Body of pancreas (tissue), 4 donors: ENCODE measurements around the gene HADHB.

ENCODE experiments used
- CTCF ChIP-seq, 7 experiments: fragments of 450-650 bp in 4 of 7; fragments of 200-600 bp in 3 of 7; sonication (generic) in 3 of 7; IDR thresholded peaks; one replicate each; pipeline ENCODE4 v1.5.1; 2016 to 2019; ENCODE audit warnings: antibody characterized with exemption in 7 of 7
- POLR2A ChIP-seq, 3 donors: fragments of 450-650 bp; IDR thresholded peaks; one replicate each; pipeline ENCODE4 v1.6.1; 2016; ENCODE audit warnings: antibody characterized with exemption in 3 of 3, mild to moderate bottlenecking in 2 of 3

- no peak for TF ChIP-seq CTCF (IDR thresholded peaks at IDR 0.05)
- no peak for TF ChIP-seq POLR2A (IDR thresholded peaks at IDR 0.05)
These were observed 82.8 kb downstream of the HADHB start for GRCh38 chr2:26327291-26328272.
